Measurements from ENCODE around the gene EHMT1.

Gene EHMT1

DNA sequence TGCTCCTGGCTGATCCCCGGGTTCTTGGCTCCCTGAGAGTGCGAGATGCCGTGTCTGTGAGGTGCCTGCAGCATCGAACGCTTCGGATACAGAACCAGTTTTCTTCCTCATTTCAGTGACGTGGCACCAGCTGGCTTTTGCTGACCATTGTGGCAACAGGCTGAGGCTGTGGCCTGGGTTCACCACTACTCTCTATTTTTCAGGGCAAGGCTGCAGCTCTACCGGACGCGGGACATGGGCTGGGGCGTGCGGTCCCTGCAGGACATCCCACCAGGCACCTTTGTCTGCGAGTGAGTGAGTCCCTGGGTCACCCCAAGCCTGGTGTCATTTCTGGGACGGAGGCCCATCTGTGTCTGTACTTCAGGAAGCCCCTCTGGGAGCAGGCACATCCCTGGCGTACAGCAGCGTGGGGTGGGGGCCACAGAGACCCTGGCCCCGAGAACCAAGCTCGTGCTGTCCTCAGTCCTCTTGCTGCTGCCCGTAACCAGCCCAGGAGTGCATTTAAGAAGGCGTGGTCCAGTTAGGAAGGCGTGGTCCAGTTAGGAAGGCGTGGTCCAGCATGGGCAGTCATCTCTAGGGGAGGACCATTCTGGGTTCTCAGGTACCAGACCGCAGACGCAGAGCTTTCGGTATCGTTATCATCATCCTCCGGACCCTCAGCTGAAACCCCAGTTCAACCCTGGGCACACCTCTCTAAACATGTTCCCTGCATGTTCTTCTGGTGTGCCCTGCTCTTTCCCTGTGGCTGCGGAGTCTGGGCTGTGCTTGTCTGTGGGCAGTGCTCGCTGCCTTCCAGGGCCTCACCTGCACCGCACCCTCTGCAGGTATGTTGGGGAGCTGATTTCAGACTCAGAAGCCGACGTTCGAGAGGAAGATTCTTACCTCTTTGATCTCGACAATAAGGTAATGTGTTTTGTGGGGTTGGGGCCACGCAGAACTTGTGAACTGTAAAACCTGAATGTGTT, 198.7 kb downstream of the EHMT1 start:
- no peaks in the 10 kb centered on the region for H3K4me1 Mint-ChIP-seq (ENCODE audit: low read depth in 2 of 2)

DNA sequence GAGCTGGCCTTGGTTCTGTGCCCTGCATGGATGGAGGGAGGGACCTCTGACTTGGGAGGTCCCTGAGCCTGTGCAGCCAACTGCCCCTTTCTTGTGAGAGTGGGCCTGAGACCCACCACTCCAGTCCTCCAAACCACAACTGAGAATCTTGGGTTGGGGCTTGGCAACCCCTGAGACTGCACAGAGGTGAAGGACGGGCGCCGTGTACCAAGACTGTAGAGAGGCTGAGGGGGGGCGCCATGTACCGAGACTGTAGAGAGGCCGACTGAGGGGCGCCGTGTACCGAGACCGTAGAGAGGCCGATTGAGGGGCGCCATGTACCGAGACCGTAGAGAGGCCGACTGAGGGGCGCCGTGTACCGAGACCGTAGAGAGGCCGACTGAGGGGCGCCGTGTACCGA, 199.5 kb downstream of the EHMT1 start:
- peaks cover 57% of the 10 kb centered on the region for H3K36me3 Mint-ChIP-seq (ENCODE audit: insufficient read depth)
- DNase-seq, result no peak

More for the DNA sequence above, 198.7 kb downstream of the EHMT1 start:
- DNase-seq, result no peak
- Mint-ChIP-seq H3K4me3 (no peak overlapping the region), H3K27ac (no peak overlapping the region), H3K36me3 (ENCODE audit: insufficient read depth) (peaks cover 58% of the 10 kb centered on the region), H3K9me3 (no peaks in the 10 kb centered on the region), H3K27me3 (no peaks in the 10 kb centered on the region)
- no peak for ATAC-seq (replicated peaks)

DNA sequence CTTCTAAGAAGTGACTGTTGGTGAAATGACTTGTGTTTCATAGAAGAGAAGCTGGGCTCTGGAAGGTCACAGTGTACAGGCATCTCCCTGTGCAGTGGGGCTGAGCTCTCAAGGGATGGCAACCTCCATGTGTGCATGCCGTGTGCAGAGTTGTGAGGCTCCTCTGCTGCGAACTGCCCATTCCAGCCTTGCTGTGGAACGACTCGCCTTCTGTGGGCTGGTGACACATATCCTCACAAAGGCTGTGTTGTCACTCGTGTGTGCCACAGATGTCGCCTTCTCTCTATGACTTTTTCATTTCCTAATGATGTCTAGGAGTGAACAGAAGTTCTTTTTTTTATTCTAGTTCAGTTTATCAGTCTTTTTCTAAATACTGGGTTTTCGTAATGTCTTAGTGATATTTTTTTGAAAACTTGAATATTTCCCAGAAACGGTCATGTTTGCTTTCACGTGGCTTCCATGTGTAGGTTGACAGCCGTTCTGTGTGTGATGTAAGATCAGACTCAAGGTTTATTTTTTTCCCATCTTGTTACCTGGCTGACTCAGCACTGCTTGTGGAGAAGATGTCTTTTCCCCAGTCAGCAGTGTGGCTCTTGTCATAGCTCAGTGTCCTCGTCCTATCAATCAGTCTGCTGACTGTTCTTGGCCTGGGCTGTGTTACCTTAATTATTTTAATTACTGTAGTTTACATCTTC, 201.5 kb downstream of the EHMT1 start:
- Mint-ChIP-seq H3K27ac (no peak overlapping the region), H3K4me1 (ENCODE audit: low read depth in 2 of 2) (peaks cover 3 to 4% of the 10 kb centered on the region in 2 donors), H3K36me3 (ENCODE audit: insufficient read depth) (peaks cover 61% of the 10 kb centered on the region), H3K4me3 (no peak overlapping the region), H3K27me3 (no peaks in the 10 kb centered on the region), H3K9me3 (no peaks in the 10 kb centered on the region)
- DNase-seq, result no peak
- no peak for ATAC-seq (replicated peaks)

More for the DNA sequence above, 199.5 kb downstream of the EHMT1 start:
- no peaks in the 10 kb centered on the region for H3K4me1 Mint-ChIP-seq (ENCODE audit: low read depth in 2 of 2)
- no peak for ATAC-seq (replicated peaks)
- H3K9me3 Mint-ChIP-seq, result no peaks in the 10 kb centered on the region
- H3K27me3 Mint-ChIP-seq, result no peaks in the 10 kb centered on the region
- no peak overlapping the region for H3K27ac Mint-ChIP-seq
- no peak overlapping the region for H3K4me3 Mint-ChIP-seq

DNA sequence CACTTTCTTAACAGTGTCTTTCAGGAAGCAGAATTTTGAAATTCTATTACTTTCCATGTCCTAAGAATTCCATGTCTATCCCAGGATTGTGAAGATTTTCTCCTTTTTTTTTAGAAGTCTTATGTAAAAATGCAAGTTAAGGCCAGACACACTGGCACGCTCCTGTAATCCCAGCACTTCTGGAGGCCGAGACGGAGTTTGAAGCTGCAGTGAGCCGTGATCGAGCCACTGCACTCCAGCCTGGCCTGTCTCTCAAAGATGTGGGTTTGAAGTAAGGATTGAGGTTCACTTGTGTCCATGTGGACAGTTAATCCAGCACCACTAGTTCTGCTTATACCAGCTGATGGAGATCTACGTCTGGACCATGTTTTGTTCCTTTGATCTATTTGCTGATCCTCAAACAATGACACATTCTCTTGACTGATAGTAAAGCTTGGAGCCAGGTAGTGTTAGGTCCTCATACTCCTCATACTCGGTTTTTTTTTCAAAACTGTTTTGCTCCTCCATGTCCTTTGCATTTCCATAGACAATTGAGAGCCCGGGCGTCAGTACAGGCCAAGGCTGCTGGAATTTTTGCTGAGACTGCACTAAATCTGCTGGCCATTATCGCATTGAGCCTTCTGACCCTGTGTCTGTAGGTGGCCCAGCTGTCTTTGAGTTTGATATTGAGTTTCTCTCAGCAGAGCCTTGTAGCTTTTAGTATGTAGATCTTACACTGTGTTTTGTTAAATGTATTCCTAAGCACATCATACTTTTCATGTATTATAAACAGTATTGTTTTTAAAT, 205.4 kb downstream of the EHMT1 start:
- peak overlapping the region in 1 of 2 donors; percentile 48 for H3K27ac Mint-ChIP-seq
- H3K36me3 Mint-ChIP-seq (ENCODE audit: insufficient read depth), result peaks cover 46% of the 10 kb centered on the region

DNA sequence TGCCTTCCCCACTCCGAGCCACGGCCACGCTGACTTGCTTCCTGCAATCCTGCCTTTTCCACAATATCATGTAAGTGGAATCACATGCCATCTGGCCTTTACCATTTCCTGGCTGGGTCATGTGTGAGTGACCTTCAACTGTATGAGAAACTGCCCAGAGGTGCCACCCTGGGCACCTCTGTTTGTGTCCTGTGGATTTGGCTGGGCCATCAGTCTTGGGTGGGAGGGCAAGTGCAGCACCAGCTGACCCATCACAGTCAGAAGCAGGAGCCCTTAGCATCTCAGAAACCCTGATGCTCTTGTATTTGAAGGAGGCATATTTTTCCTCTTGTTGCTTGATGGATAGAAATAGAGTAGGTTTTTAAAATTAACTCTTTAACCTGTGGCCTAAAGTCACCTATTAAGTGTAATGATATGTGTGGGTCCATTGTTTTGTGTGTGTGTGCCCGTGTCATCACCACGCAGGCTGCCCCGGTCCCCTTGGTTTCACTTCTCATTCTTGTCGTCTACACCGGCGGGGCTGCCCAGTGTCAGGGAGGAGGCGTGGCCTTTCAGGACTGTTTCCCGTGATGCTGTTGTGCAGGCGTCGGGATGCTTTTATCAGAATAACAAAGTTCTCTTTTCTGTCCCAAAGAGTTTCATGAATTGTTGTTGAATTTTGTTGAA, 206.7 kb downstream of the EHMT1 start:
- no peak for DNase-seq
- Mint-ChIP-seq H3K27ac (no peak overlapping the region), H3K4me3 (no peak overlapping the region), H3K9me3 (no peaks in the 10 kb centered on the region), H3K27me3 (no peaks in the 10 kb centered on the region), H3K36me3 (ENCODE audit: insufficient read depth) (peaks cover 46% of the 10 kb centered on the region), H3K4me1 (ENCODE audit: low read depth in 2 of 2) (peaks cover 7 to 13% of the 10 kb centered on the region in 2 donors)
- peak; percentile 50 for ATAC-seq (replicated peaks)

More for the DNA sequence above, 205.4 kb downstream of the EHMT1 start:
- H3K9me3 Mint-ChIP-seq, result no peaks in the 10 kb centered on the region
- no peak for DNase-seq
- H3K4me3 Mint-ChIP-seq, result no peak overlapping the region
- no peaks in the 10 kb centered on the region for H3K27me3 Mint-ChIP-seq
- H3K4me1 Mint-ChIP-seq (ENCODE audit: low read depth in 2 of 2), result peaks cover 7 to 11% of the 10 kb centered on the region in 2 donors
- ATAC-seq (replicated peaks), result no peak

DNA sequence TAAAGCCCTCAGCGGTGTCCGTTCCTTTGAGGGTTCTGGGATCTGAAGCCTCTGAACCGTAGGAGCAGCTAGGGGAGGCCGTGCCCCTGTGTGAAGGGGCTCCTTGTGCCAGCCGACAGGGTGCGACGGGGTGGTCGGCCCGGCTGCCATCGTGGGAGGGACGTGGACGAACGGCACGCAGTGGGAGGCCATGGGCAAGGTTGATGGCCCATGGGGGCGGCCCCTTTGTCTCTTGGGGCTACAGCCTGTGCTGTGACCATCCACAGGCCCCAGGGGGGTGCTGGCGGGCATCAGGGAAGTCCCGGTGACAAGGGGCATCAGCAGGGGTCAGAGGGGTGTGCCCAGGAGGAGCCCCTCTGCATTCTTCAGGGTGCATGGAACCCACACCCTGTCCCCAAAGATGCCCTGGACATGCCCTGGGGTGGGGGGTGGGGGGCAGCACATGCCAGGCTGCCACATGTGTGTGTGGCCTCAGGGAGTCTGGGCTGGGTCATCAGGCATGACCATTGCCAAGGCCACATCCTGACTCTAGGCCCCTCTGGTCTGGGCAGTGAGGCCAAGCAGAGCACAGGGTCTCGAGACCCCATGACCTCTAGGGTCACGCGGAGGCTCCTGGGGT, 209.2 kb downstream of the EHMT1 start:
- ATAC-seq (replicated peaks), result no peak
- H3K27me3 Mint-ChIP-seq, result no peaks in the 10 kb centered on the region
- DNase-seq, result no peak
- H3K4me1 Mint-ChIP-seq (ENCODE audit: low read depth in 2 of 2), result peaks cover 7 to 13% of the 10 kb centered on the region in 2 donors
- no peak overlapping the region for H3K4me3 Mint-ChIP-seq
- peaks cover 28% of the 10 kb centered on the region for H3K36me3 Mint-ChIP-seq (ENCODE audit: insufficient read depth)
- H3K27ac Mint-ChIP-seq, result no peak overlapping the region
- H3K9me3 Mint-ChIP-seq, result no peaks in the 10 kb centered on the region

DNA sequence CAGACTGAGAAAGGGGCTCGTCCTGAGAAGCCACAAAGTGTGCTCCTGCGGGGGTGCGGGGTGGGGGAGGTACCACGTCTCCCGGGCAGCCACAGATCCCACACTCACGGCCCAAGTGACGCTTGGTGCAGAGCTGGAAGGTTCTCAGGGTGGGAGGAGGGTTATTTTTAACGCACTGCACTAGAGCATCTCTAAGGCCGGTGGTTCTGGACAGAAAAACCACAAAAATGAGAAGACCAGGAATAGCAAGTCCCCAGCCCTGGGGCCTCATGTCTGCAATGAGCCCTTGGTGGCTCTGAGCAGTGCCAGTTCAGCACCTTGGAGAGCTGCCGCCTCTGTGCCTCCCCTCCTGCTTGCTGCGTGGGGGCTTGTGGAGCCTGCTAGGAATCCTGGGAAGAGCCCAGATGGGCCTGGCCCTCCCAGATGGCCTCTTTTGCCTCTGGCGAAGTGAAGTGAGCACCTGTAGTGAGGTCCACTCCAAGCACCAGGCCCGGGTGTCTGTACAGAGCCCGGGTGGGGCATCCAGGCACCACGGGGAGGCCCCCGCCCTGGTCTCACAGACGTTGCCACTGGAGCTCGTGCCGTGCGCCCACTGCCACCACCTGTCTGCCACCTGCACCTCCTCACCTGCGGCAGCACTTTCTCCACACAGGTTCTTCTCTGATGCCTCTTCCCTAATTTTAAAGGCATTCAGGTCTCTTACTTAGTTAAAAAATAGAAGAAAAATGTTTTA, 209.9 kb downstream of the EHMT1 start:
- DNase-seq (no peak), ATAC-seq (replicated peaks) (no peak)
- H3K4me3 Mint-ChIP-seq, result no peak overlapping the region
- peaks cover 6 to 13% of the 10 kb centered on the region in 2 donors for H3K4me1 Mint-ChIP-seq (ENCODE audit: low read depth in 2 of 2)
- no peaks in the 10 kb centered on the region for H3K9me3 Mint-ChIP-seq
- H3K27ac Mint-ChIP-seq, result no peak overlapping the region
- peaks cover 23% of the 10 kb centered on the region for H3K36me3 Mint-ChIP-seq (ENCODE audit: insufficient read depth)
- H3K27me3 Mint-ChIP-seq, result no peaks in the 10 kb centered on the region

DNA sequence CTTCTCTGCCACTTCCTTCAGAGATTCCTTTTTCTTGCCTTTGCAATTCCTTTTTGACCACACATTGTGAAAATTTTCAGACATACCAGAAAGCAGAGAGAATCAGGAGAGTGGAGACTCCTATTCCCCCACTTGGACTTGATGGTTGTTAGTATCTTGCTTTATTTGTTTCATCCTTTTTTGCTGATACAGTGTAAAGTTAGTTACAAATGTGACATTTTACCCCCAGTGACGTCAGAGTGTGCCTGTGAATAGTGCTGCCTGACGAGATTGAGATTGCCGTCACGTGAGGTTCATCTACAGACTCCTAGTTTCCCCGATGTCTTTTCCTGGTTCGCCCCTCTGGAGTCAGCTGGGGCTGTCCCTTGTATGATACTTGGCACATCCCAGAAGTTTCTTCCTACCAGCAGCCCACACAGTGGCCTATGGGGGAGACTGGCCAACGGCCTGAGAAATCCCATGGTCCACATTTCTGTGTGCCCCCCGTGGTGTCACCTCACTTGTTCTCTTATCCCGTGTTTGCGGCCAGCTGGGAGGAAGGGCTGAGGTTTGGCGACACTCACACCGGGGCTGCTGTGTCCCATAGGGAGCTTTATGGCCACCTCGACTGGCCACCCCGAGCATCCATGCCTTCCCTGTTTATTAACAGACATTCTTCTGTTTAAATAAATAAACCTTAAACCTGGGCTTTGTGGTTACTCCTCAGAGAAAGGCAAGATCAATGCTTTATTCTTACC, 210.6 kb downstream of the EHMT1 start:
- no peaks in the 10 kb centered on the region for H3K9me3 Mint-ChIP-seq
- H3K4me1 Mint-ChIP-seq (ENCODE audit: low read depth in 2 of 2), result peaks cover 3 to 13% of the 10 kb centered on the region in 2 donors
- no peaks in the 10 kb centered on the region for H3K27me3 Mint-ChIP-seq
- DNase-seq, result no peak
- ATAC-seq (replicated peaks), result no peak
- peaks cover 15% of the 10 kb centered on the region for H3K36me3 Mint-ChIP-seq (ENCODE audit: insufficient read depth)
- H3K4me3 Mint-ChIP-seq, result no peak overlapping the region
- no peak overlapping the region for H3K27ac Mint-ChIP-seq

DNA sequence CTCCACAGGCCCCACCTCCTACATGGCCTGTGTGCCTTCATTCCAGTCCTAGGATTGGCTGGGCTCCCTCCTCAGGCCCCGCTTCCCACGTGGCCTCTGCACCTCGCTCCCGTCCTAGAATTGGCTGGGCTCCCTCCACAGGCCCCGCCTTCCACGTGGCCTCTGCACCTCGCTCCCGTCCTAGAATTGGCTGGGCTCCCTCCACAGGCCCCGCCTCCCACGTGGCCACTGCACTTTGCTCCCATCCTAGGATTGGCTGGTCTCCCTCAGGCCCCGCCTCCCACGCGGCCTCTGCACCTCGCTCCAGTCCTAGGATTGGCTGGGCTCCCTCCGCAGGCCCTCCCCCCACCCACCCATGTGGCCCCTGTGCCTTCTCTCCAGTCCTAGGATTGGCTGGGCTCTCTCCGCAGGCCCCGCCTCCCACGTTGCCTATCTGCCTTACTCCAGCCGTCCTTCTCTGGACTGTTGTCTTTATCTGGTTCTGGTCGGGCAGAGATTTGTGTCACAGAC, 213.4 kb downstream of the EHMT1 start:
- Mint-ChIP-seq H3K4me1 (ENCODE audit: low read depth in 2 of 2) (peaks cover 0 to 2% of the 10 kb centered on the region in 2 donors), H3K27me3 (no peaks in the 10 kb centered on the region), H3K9me3 (no peaks in the 10 kb centered on the region), H3K27ac (no peak overlapping the region), H3K4me3 (no peak overlapping the region), H3K36me3 (ENCODE audit: insufficient read depth) (peaks cover 11% of the 10 kb centered on the region)
- DNase-seq, result no peak
- ATAC-seq (replicated peaks), result no peak

DNA sequence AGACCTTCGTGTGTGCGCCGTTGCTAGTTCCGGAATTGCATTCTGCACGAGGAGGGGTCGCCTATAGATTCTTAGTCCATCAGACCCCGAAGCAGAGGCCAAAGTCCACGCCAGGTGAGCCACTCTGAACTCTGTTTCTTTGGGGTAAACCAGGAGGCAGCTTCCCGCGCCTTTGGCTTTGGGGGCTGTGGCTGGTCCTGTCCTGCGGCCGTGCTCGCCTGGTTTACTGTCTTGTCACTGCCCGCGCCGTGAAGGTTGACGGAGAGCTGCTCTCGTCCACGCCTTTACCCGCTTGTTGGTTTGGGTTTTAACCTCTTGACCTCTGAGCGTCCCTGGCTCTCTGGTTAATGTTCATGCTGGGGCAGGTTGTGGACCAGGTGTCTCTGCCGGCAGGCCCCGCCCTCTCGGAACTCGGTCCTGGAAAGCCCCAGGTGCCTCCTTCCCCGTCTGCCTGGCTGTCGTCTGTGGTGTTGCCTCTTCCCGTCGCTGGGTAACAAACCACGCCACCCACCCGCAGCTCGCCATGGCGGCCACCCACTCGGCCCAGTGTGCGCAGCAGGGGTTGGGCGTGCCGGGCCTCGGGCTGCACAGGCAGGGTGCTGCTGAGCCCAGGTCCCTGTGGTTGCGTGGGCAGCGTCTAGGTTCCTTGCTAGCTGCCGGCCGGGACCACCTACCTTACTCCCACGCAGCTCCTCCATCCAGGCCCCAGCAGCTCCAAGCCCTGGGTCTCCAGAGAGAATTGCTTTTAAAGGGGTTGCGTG, 214.2 kb downstream of the EHMT1 start:
- no peak for DNase-seq
- ATAC-seq (replicated peaks), result no peak
- Mint-ChIP-seq H3K36me3 (ENCODE audit: insufficient read depth) (peaks cover 11% of the 10 kb centered on the region), H3K4me1 (ENCODE audit: low read depth in 2 of 2) (peaks cover 0 to 2% of the 10 kb centered on the region in 2 donors), H3K27me3 (no peaks in the 10 kb centered on the region), H3K9me3 (no peaks in the 10 kb centered on the region), H3K27ac (no peak overlapping the region), H3K4me3 (no peak overlapping the region)
